HUES48 (cell line): ENCODE measurements around the gene HIC1.

ENCODE experiments used
- H3K27ac ChIP-seq: one replicate; pipeline ENCODE4 v1.7.0; 2013; ENCODE audit warnings: low read depth, low read length, inconsistent platforms
- H3K27me3 ChIP-seq: 2 replicates; pipeline ENCODE4 v1.6.1; 2013; ENCODE audit warnings: mild to moderate bottlenecking, low read length; ENCODE audit not compliant: control insufficient read depth, insufficient read depth
- H3K36me3 ChIP-seq: 2 replicates; pipeline ENCODE4 v1.6.1; 2013; ENCODE audit warnings: low read length; ENCODE audit not compliant: control insufficient read depth, insufficient read depth
- H3K4me1 ChIP-seq: 2 replicates; pipeline ENCODE4 v1.6.1; 2013; ENCODE audit warnings: mild to moderate bottlenecking, low read length; ENCODE audit not compliant: control insufficient read depth, insufficient read depth
- H3K4me3 ChIP-seq: 2 replicates; pipeline ENCODE4 v1.5.1; 2013; ENCODE audit warnings: mild to moderate bottlenecking, low read depth, low read length
- H3K9ac ChIP-seq: 2 replicates; pipeline ENCODE4 v1.6.1; 2013; ENCODE audit warnings: mild to moderate bottlenecking, low read depth, low read length, moderate library complexity
- H3K9me3 ChIP-seq: 2 replicates; pipeline ENCODE4 v1.6.1; 2013; ENCODE audit warnings: low read length; ENCODE audit not compliant: control insufficient read depth, insufficient read depth

The HIC1 gene

GRCh38 chr17:2084766-2085647, 30.1 kb downstream of the HIC1 start:
- Histone ChIP-seq H3K36me3 (peaks cover 12% of the 10 kb centered on the region), H3K4me1 (0 out of 2 replicates have a peak, but pooled peaks cover under 1% of the 10 kb centered on the region), H3K9me3 (no peaks in the 10 kb centered on the region), H3K27me3 (no peaks in the 10 kb centered on the region), H3K9ac (0 out of 2 replicates have a peak overlapping the region, but pooled peaks have one; percentile 14), H3K27ac (no peak overlapping the region), H3K4me3 (no peak overlapping the region)

GRCh38 chr17:2085648-2085949, 30.7 kb downstream of the HIC1 start:
- Histone ChIP-seq H3K27me3 (no peaks in the 10 kb centered on the region), H3K9me3 (no peaks in the 10 kb centered on the region), H3K4me3 (no peak overlapping the region), H3K4me1 (peaks cover 6% of the 10 kb centered on the region), H3K36me3 (peaks cover 12% of the 10 kb centered on the region), H3K9ac (no peak overlapping the region), H3K27ac (no peak overlapping the region)

DNA sequence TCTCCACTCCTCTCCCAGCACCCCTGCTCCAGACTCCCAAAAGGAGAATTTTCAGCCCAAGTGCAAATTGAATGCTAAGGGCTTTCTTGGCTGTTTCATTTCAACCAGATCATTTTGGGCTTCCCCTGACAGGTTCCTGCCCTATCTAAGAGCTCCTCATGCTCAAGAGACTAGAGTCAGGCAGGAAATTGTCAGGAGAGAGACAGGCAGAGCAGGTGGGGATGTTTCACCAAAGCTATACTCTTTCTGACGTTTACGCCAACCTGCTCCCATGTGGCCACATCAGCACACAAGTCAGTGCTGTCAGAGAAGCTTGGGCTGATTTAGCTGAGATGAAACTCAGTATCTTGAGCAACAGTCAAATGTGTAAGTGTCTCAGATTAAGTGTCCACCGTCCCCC, 31.4 kb downstream of the HIC1 start:
- Histone ChIP-seq H3K27ac (no peak overlapping the region), H3K4me3 (no peak overlapping the region), H3K9ac (no peak overlapping the region), H3K9me3 (no peaks in the 10 kb centered on the region), H3K27me3 (no peaks in the 10 kb centered on the region), H3K4me1 (peaks cover 14% of the 10 kb centered on the region), H3K36me3 (peaks cover 6% of the 10 kb centered on the region)

GRCh38 chr17:2087597-2088211, 32.8 kb downstream of the HIC1 start:
- Histone ChIP-seq H3K36me3 (no peaks in the 10 kb centered on the region), H3K27me3 (no peaks in the 10 kb centered on the region), H3K9ac (no peak overlapping the region), H3K4me3 (no peak overlapping the region), H3K4me1 (peaks cover 15% of the 10 kb centered on the region), H3K9me3 (no peaks in the 10 kb centered on the region), H3K27ac (no peak overlapping the region)

GRCh38 chr17:2089021-2089422, 34.1 kb downstream of the HIC1 start:
- no peaks in the 10 kb centered on the region for H3K36me3 ChIP-seq
- no peaks in the 10 kb centered on the region for H3K27me3 ChIP-seq
- no peak overlapping the region for H3K9ac ChIP-seq
- H3K9me3 ChIP-seq: no peaks in the 10 kb centered on the region
- H3K4me3 ChIP-seq: no peak overlapping the region
- H3K27ac ChIP-seq: no peak overlapping the region
- peaks cover 15% of the 10 kb centered on the region for H3K4me1 ChIP-seq

DNA sequence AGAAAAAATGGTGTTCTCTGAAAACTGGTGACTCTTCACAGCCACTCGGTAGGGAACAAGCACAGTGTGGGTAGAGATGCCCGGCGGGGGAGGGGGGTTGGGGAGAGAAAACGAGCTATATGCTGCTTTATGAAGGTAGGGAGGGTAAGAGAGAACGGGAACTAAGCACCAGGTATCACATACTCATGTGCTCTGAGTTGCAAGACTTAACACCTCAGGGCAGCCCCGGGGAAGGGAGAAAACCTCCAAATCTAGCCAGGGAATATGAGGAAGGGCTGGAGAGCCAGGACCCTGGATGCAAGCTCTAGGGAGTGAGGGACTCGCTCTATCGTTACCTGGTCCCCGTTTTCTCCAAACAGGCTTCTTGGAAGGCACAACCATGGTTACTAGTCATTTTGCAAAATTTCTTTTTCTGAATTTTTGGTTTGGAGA, 35.3 kb downstream of the HIC1 start:
- H3K4me1 ChIP-seq: peaks cover 19% of the 10 kb centered on the region
- no peaks in the 10 kb centered on the region for H3K27me3 ChIP-seq
- H3K9me3 ChIP-seq: no peaks in the 10 kb centered on the region
- no peak overlapping the region for H3K9ac ChIP-seq
- H3K27ac ChIP-seq: no peak overlapping the region
- H3K4me3 ChIP-seq: no peak overlapping the region
- no peaks in the 10 kb centered on the region for H3K36me3 ChIP-seq

DNA sequence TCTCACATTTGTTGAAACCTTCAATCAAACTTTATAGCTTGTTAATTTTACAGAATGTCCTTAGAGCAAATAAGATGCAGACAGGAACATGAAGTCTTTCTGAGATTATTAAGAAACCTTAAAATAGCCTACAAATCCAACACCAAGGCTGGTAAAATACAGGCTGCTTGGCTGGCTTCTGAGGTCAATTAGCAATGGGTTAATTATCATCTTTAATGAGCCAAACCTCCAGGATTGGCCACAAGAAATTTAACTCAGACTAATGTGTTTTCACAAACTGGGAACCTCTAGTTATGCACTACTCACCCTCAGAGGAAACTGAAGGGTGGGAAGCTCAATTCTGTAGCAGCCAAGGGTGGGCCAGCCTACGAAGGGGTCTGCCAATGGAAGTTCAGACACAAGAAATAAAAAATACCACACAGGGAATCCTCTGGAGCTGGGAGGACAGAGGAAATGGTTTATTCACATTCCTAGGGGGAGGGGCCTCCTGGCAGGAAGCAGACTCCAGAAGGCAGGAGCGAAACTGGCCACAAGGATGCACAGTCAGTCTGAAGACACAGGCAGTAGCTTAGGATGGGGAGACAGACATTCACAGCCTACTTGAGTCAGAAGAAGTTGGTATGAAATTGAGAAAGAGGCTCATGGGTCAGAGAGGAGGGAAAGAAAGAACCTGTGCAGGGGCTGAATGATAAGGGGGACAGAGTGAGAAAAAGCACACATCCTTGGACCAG, 36.1 kb downstream of the HIC1 start:
- Histone ChIP-seq H3K4me3 (no peak overlapping the region), H3K9ac (no peak overlapping the region), H3K36me3 (no peaks in the 10 kb centered on the region), H3K27ac (peak overlapping the region; percentile 40), H3K27me3 (no peaks in the 10 kb centered on the region), H3K9me3 (no peaks in the 10 kb centered on the region), H3K4me1 (peaks cover 22% of the 10 kb centered on the region)

- H3K9me3 ChIP-seq: no peaks in the 10 kb centered on the region
- peaks cover 22% of the 10 kb centered on the region for H3K4me1 ChIP-seq
- H3K36me3 ChIP-seq: no peaks in the 10 kb centered on the region
- H3K4me3 ChIP-seq: no peak overlapping the region
- no peaks in the 10 kb centered on the region for H3K27me3 ChIP-seq
- no peak overlapping the region for H3K27ac ChIP-seq
- no peak overlapping the region for H3K9ac ChIP-seq
These were observed 37.4 kb downstream of the HIC1 start for GRCh38 chr17:2092253-2092652.

DNA sequence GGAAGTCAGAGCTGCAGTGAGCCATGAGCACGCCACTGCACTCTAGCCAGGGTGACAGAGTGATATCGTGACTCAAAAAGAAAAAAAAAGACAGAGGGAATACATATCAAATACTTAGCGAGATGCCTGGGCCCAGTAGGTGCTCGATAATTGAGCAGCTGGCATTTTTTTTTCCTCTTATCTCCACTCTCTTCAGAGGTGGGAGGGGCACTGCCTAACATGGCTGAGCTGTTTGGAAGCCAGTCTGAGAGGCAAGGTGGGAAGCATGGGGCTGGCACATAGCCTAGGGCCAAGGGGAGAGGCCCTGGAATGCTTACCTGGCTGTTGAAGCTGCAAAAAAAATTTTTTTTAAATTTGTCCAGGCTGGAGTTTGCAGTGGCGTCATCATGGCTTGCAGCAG, 38.4 kb downstream of the HIC1 start:
- H3K4me1 ChIP-seq: peaks cover 22% of the 10 kb centered on the region
- H3K27ac ChIP-seq: no peak overlapping the region
- H3K36me3 ChIP-seq: no peaks in the 10 kb centered on the region
- H3K27me3 ChIP-seq: no peaks in the 10 kb centered on the region
- no peak overlapping the region for H3K9ac ChIP-seq
- no peaks in the 10 kb centered on the region for H3K9me3 ChIP-seq
- H3K4me3 ChIP-seq: no peak overlapping the region

DNA sequence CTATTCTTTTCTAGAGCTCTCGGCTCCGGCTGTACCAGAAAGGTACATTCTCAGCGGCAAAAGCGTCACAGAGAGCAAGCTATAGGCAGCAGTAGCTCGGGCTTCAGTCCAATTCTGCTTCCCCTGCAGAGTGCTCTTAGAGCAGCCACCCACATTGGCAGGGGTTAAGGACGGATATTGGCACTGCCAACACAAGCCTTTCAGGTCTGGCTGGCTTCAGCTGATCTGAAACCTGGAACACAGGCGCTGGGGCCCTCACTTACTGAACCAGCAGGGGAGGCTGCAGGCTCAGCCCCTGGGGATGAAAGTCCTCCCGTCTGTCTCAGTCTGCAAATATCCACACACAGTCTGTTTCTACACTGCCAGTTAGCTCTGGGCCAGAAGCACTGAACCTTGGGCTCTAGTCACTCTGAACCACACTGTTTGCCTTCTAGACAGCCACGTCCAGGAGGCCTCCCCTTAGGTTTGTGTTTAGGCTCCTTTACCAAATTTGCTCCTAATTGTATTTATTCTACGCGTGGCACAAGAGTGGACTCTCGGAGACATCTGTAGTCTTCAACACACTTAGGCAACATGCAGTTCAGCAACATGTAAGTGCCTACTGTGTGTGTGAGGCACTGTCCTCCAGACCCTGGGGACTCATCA, 40.1 kb downstream of the HIC1 start:
- Histone ChIP-seq H3K27me3 (no peaks in the 10 kb centered on the region), H3K36me3 (no peaks in the 10 kb centered on the region), H3K4me1 (peaks cover 22% of the 10 kb centered on the region), H3K9me3 (no peaks in the 10 kb centered on the region), H3K27ac (peak overlapping the region; percentile 32), H3K9ac (no peak overlapping the region; the same call in 1 of the 2 replicates), H3K4me3 (no peak overlapping the region)
